ENCODE data around the gene TLK1. TPM values are rescaled to one million over a fixed set of nuclear protein-coding genes. Genes with fewer than 3 reads are reported as not detected.
A peak's percentile ranks its signal among the peaks of the same experiment; 100 is the strongest.

TLK1 gene
- total RNA-seq, 1 donor from 2014 or later: 106 TPM

DNA sequence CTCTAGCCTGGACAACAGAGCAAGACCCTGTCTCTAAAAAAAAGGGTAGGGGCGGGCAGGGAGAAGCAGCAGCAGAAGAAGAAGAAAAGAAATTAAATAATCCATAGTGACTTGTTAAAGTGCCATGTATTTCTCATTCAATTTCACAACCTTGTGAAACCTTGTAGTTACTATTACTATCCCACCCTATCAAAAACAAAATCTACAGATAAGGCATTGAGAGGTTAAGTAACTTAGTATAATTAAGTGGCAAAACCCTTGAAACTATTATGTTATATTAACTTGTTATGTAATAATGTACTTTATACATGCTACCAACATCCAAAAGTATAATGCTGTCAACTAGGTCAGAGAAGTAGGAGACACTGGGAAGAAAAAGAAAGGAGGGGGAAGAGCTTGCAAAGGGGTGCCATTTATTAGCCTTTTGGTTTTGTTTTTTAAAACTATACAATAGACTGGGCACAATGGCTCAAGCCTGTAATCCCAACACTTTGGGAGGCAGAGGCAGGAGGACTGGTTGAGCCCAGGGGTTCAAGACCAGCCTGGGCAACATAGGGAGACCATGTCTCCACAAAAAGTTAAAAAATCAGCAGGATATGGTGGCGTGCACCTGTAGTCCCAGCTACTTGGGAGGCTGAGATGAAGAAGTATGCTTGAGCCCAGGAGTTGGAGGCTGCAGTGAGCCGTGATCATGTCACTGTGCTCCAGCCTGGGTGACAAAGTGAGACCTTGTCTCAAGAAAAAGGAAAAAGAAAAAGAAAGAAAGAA lies 11.3 kb downstream of the TLK1 start:
- Mint-ChIP-seq H3K4me3 (no peak overlapping the region), H3K4me1 (ENCODE audit: low read depth) (peaks cover 42% of the 10 kb centered on the region), H3K9me3 (no peaks in the 10 kb centered on the region), H3K27ac (no peak overlapping the region), H3K36me3 (ENCODE audit: low read depth) (peaks cover 6% of the 10 kb centered on the region), H3K27me3 (ENCODE audit: insufficient read depth) (no peaks in the 10 kb centered on the region)
- intact Hi-C loops (cut with micrococcal nuclease): no loop called here
- no peak for DNase-seq (ENCODE audit: low spot score)

DNA sequence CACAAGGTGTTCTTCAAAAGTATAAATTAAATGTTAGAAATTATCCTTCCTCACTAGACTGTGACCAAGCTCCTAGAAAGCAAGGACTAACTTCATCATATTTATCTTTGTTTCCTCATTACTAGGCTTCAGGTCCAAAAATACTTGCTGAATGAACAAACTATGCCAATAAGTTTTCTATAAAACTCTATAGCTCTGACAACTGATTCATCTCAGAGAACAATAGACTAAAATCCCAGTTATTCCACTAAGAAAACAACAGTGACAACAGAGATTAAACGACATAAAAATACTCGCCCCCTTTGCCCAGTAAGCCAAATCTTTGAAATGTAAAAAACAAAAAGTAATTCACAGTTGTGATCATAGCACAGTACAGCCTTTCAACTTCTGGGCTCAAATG lies 13.6 kb downstream of the TLK1 start:
- Mint-ChIP-seq H3K36me3 (ENCODE audit: low read depth) (peaks cover 6% of the 10 kb centered on the region), H3K4me3 (no peak overlapping the region), H3K9me3 (no peaks in the 10 kb centered on the region), H3K27me3 (ENCODE audit: insufficient read depth) (no peaks in the 10 kb centered on the region), H3K4me1 (ENCODE audit: low read depth) (peaks cover 51% of the 10 kb centered on the region), H3K27ac (no peak overlapping the region)
- intact Hi-C loops (cut with micrococcal nuclease): no loop called here
- DNase-seq (ENCODE audit: low spot score): no peak

- H3K9me3 Mint-ChIP-seq: no peaks in the 10 kb centered on the region
- no peaks in the 10 kb centered on the region for H3K27me3 Mint-ChIP-seq (ENCODE audit: insufficient read depth)
- peaks cover 6% of the 10 kb centered on the region for H3K36me3 Mint-ChIP-seq (ENCODE audit: low read depth)
- intact Hi-C loops (cut with micrococcal nuclease): no loop called here
- peaks cover 56% of the 10 kb centered on the region for H3K4me1 Mint-ChIP-seq (ENCODE audit: low read depth)
- no peak for DNase-seq (ENCODE audit: low spot score)
- H3K4me3 Mint-ChIP-seq: no peak overlapping the region
- no peak overlapping the region for H3K27ac Mint-ChIP-seq
Observed at GRCh38 chr2:171146633-171147032, 14.1 kb downstream of the TLK1 start.

DNA sequence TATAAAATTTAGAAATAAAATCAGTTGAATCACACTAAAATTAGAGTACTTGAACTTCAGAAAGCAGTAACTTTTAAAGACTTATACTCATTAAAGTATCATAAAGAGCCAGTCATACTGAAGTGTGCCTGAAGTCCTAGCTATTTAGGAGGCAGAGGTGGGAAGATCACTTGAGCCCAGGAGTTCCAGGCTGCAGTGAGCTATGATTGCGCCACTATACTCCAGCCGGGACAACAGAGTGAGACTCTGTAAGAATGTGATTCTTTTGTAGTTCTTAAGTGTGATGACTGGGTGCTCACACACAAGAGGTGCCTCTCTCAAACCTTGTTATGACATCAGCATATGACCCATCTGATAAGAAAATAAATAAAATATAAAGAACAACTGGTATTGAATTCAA lies 14.6 kb downstream of the TLK1 start:
- H3K27me3 Mint-ChIP-seq (ENCODE audit: insufficient read depth): no peaks in the 10 kb centered on the region
- no peak for DNase-seq (ENCODE audit: low spot score)
- peaks cover 6% of the 10 kb centered on the region for H3K36me3 Mint-ChIP-seq (ENCODE audit: low read depth)
- H3K4me1 Mint-ChIP-seq (ENCODE audit: low read depth): peaks cover 61% of the 10 kb centered on the region
- intact Hi-C loops (cut with micrococcal nuclease): no loop called here
- no peak overlapping the region for H3K27ac Mint-ChIP-seq
- no peaks in the 10 kb centered on the region for H3K9me3 Mint-ChIP-seq
- no peak overlapping the region for H3K4me3 Mint-ChIP-seq

- intact Hi-C loops (cut with micrococcal nuclease): no loop called here
- peaks cover 58% of the 10 kb centered on the region for H3K4me1 Mint-ChIP-seq (ENCODE audit: low read depth)
- H3K27ac Mint-ChIP-seq: no peak overlapping the region
Observed at GRCh38 chr2:171143670-171144062, 17.0 kb downstream of the TLK1 start.

DNA sequence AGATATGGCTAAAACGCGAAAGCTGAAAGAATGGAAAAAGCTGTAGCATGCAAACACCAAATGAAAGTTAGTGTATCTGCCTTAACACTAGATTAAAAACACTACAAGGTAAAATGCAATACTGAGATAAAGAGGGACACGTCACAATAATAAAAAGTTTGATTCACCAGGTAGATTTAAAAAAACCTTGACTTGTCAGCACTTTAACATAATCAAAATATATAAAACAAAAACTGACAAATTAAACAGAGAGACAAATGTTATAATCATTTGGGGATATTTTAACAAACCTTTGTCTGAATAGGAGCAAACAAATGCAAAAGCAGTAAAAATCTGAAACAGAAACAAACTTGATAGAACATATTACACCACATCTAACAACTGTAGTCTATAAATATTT lies 18.3 kb downstream of the TLK1 start:
- Mint-ChIP-seq H3K27me3 (ENCODE audit: insufficient read depth) (no peaks in the 10 kb centered on the region), H3K36me3 (ENCODE audit: low read depth) (peaks cover 6% of the 10 kb centered on the region), H3K27ac (no peak overlapping the region), H3K9me3 (no peaks in the 10 kb centered on the region), H3K4me3 (no peak overlapping the region), H3K4me1 (ENCODE audit: low read depth) (peaks cover 52% of the 10 kb centered on the region)
- no peak for DNase-seq (ENCODE audit: low spot score)
- intact Hi-C loops (cut with micrococcal nuclease): no loop called here

More at GRCh38 chr2:171143670-171144062, 17.0 kb downstream of the TLK1 start:
- H3K4me3 Mint-ChIP-seq: no peak overlapping the region
- peaks cover 8% of the 10 kb centered on the region for H3K36me3 Mint-ChIP-seq (ENCODE audit: low read depth)
- no peak for DNase-seq (ENCODE audit: low spot score)
- no peaks in the 10 kb centered on the region for H3K9me3 Mint-ChIP-seq
- H3K27me3 Mint-ChIP-seq (ENCODE audit: insufficient read depth): no peaks in the 10 kb centered on the region

GRCh38 chr2:171141320-171141719 lies 19.4 kb downstream of the TLK1 start:
- H3K27ac Mint-ChIP-seq: no peak overlapping the region
- H3K4me1 Mint-ChIP-seq (ENCODE audit: low read depth): peaks cover 45% of the 10 kb centered on the region
- no peaks in the 10 kb centered on the region for H3K27me3 Mint-ChIP-seq (ENCODE audit: insufficient read depth)
- H3K9me3 Mint-ChIP-seq: no peaks in the 10 kb centered on the region
- DNase-seq (ENCODE audit: low spot score): no peak
- intact Hi-C loops (cut with micrococcal nuclease): no loop called here
- H3K36me3 Mint-ChIP-seq (ENCODE audit: low read depth): peaks cover 5% of the 10 kb centered on the region
- no peak overlapping the region for H3K4me3 Mint-ChIP-seq

DNA sequence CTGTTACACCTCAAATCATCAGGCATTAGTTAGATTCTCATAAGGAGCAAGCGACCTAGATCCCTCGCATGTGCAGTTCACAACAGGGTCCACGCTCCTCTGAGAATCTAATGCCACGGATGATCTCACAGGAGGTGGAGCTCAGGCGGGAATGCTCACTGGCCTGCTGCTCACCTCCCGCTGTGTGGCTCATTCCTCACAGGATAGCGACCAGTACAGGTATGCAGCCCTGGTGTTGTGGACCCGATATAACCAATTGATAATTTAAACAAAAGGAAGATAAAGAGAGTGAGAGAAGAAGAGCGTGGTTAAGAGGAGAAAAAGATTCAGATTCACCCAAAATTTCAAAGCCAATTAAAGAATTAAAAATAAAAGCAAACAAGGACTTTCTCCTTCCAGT lies 20.8 kb downstream of the TLK1 start:
- Mint-ChIP-seq H3K4me1 (ENCODE audit: low read depth) (peaks cover 52% of the 10 kb centered on the region), H3K27ac (no peak overlapping the region), H3K4me3 (no peak overlapping the region), H3K36me3 (ENCODE audit: low read depth) (peaks cover 4% of the 10 kb centered on the region), H3K9me3 (no peaks in the 10 kb centered on the region), H3K27me3 (ENCODE audit: insufficient read depth) (no peaks in the 10 kb centered on the region)
- intact Hi-C loops (cut with micrococcal nuclease): no loop called here
- no peak for DNase-seq (ENCODE audit: low spot score)

GRCh38 chr2:171136024-171136423 lies 24.7 kb downstream of the TLK1 start:
- Mint-ChIP-seq H3K9me3 (no peaks in the 10 kb centered on the region), H3K27ac (peak overlapping the region; percentile 84), H3K4me1 (ENCODE audit: low read depth) (peaks cover 20% of the 10 kb centered on the region), H3K36me3 (ENCODE audit: low read depth) (peaks cover 4% of the 10 kb centered on the region), H3K4me3 (no peak overlapping the region), H3K27me3 (ENCODE audit: insufficient read depth) (no peaks in the 10 kb centered on the region)
- no peak for DNase-seq (ENCODE audit: low spot score)
- intact Hi-C loops (cut with micrococcal nuclease): loop anchor here (1.0 kb wide), 5 partner anchors 23 to 280 kb away; no protein-coding TSS in a partner anchor

DNA sequence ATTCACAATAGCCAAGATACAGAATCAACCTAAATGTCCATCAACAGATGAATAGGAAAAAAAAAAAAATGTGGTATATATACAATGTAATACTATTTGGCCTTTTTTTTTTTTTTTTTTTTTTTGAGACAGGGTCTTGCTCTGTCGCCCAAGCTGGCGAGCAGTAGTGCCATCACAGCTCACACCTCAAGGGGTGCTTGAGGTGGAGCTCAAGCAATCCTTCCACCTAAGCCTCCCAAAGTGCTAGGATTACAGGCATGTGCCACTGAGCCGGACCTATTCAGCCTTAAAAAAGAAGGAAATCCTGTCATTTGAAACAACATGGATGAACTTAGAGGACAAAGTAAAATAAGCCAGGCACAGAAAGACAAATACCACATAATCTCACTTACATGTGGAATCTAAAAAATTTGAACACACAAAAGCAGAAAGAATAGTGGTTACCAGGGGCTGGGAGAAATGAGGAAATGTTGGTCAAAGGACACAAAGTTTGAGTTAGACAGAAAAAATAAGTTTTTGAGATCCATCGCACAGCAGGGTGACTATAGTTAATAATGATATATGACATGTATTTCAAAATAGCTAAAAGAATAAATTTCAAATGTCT lies 26.0 kb downstream of the TLK1 start:
- DNase-seq (ENCODE audit: low spot score): no peak
- peaks cover 2% of the 10 kb centered on the region for H3K36me3 Mint-ChIP-seq (ENCODE audit: low read depth)
- peaks cover 15% of the 10 kb centered on the region for H3K4me1 Mint-ChIP-seq (ENCODE audit: low read depth)
- H3K27ac Mint-ChIP-seq: no peak overlapping the region
- intact Hi-C loops (cut with micrococcal nuclease): no loop called here
- H3K27me3 Mint-ChIP-seq (ENCODE audit: insufficient read depth): no peaks in the 10 kb centered on the region
- no peaks in the 10 kb centered on the region for H3K9me3 Mint-ChIP-seq
- no peak overlapping the region for H3K4me3 Mint-ChIP-seq

DNA sequence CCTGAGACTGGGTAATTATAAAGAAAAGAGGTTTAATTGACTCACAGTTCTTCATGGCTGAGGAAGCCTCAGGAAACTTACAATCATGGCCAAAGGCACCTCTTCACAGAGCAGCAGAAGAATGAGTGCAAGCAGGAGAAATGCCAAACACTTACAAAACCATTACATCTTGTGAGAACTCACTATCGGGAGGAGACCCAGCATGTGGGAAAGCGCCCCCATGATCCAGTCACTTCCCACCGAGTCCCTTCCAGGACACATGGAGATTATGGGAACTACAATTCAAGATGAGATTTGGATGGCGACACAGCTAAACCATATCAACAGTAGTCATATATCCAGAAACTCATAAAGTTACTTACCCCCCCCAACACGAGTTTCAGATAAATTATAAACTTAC lies 28.6 kb downstream of the TLK1 start:
- Mint-ChIP-seq H3K4me3 (no peak overlapping the region), H3K36me3 (ENCODE audit: low read depth) (peaks cover 2% of the 10 kb centered on the region), H3K9me3 (no peaks in the 10 kb centered on the region), H3K27ac (no peak overlapping the region), H3K27me3 (ENCODE audit: insufficient read depth) (no peaks in the 10 kb centered on the region), H3K4me1 (ENCODE audit: low read depth) (peaks cover 15% of the 10 kb centered on the region)
- intact Hi-C loops (cut with micrococcal nuclease): no loop called here
- no peak for DNase-seq (ENCODE audit: low spot score)

DNA sequence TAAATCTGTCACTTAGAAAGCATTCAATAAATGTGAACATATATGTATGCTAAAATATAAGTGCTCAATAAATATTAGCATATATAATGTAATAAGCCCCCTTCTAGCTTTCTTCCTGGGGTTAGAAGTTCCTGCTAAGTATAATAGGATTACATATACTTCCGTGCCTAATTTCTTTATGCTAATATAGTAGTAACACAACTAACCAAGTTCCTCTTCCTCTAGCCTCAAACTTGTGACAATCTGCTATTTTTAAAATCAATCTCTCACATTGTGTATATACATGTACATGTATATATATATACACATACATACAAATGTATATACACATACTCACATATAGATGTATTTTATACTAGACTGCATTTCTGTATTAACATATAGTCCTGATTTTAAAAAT lies 32.2 kb downstream of the TLK1 start:
- Mint-ChIP-seq H3K27me3 (ENCODE audit: insufficient read depth) (no peaks in the 10 kb centered on the region), H3K36me3 (ENCODE audit: low read depth) (no peaks in the 10 kb centered on the region), H3K4me3 (no peak overlapping the region), H3K9me3 (no peaks in the 10 kb centered on the region), H3K4me1 (ENCODE audit: low read depth) (no peaks in the 10 kb centered on the region), H3K27ac (no peak overlapping the region)
- no peak for DNase-seq (ENCODE audit: low spot score)
- intact Hi-C loops (cut with micrococcal nuclease): no loop called here

DNA sequence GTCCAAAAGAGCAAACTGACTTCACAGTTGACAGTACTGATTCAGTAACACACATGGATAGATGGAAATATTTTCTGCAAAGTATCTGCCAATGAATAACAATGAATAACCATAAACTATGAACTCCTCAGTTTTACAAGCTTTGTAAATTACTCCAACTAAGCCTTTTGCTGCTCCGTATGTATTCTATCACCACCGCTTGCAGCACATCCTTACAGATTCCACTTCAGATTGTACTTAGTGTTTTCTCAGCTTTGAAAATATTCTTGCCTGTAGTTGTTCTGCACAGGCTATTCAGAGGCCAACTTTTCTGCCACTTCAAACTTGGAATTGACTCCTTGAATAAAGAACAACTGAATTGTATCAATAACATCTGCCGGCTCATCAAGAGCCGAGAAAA lies 36.2 kb downstream of the TLK1 start:
- no peak overlapping the region for H3K4me3 Mint-ChIP-seq
- H3K9me3 Mint-ChIP-seq: no peaks in the 10 kb centered on the region
- no peak for DNase-seq (ENCODE audit: low spot score)
- intact Hi-C loops (cut with micrococcal nuclease): no loop called here
- H3K27me3 Mint-ChIP-seq (ENCODE audit: insufficient read depth): no peaks in the 10 kb centered on the region
- no peaks in the 10 kb centered on the region for H3K4me1 Mint-ChIP-seq (ENCODE audit: low read depth)
- no peak overlapping the region for H3K27ac Mint-ChIP-seq
- H3K36me3 Mint-ChIP-seq (ENCODE audit: low read depth): no peaks in the 10 kb centered on the region

All from activated T-helper 1 cell treated with anti-CD3 and anti-CD28 coated beads, Interleukin-12 subunit alpha, Interleukin-12 subunit beta, Interleukin-2, Interleukin-4 antibody, amounts not matched to agents 30 ng/mL and 10 ng/mL and 1 ng/mL, durations not matched to agents 14 hours and 24 hours and 36 hours (primary cell).